GM23338 (cell line): Measurements from ENCODE around the gene RFC3.

Experiments
- CTCF ChIP-seq, 2 experiments: fragments of 200-600 bp in 1 of 2; sonication (generic) in 1 of 2; conservative IDR thresholded peaks; 2 replicates each; pipeline versions ENCODE4 v1.5.1 to v1.6.1; 2016 to 2017; ENCODE audit warnings: antibody characterized with exemption in 2 of 2, low read depth in 2 of 2, mild to moderate bottlenecking in 2 of 2, moderate library complexity in 1 of 2
- EZH2 ChIP-seq: fragments of 200-600 bp; sonication (generic); IDR thresholded peaks from one replicate; pipeline ENCODE4 v1.8.0; 2017; ENCODE audit warnings: antibody characterized with exemption, mild to moderate bottlenecking, low read depth; ENCODE audit not compliant: unreplicated experiment
- EZH2phosphoT487 ChIP-seq: fragments of 200-600 bp; sonication (generic); IDR thresholded peaks from one replicate; pipeline ENCODE4 v1.8.1; 2018; ENCODE audit warnings: antibody characterized with exemption; ENCODE audit not compliant: unreplicated experiment
- POLR2AphosphoS5 ChIP-seq: IDR thresholded peaks from 2 replicates; pipeline ENCODE4 v1.6.1; 2016; ENCODE audit warnings: antibody characterized with exemption, low read depth

DNA sequence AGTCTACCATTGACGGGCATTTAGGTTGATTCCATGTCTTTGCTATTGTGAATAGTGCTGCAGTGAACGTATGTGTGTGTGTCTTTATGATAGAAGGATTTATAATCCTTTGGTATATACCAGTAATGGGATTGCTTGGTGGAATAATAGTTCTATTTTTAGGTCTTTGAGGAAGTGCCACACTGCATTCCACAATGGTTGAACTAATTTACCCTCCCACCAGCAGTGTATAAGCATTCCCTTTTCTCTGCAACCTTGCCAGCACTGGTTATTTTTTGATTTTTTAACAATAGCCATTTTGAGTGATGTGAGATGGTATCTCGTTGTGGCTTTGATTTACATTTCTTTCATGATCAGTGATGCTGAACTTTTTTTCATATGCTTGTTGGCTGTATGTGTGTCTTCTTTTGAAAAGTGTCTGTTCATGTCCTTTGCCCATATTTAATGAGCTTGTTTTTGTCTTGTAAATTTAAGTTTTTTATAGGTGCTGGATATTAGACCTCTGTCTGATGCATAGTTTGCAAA is 37.5 kb downstream of the RFC3 start:
- TF ChIP-seq EZH2 (no peak), CTCF (conservative IDR thresholded peaks at IDR 0.05; ENCODE audit: low read depth in 2 of 2) (no peak), POLR2AphosphoS5 (no peak), EZH2phosphoT487 (no peak)
